Activated CD4-positive, alpha-beta T cell treated with anti-CD3 and anti-CD28 coated beads, Interleukin-2, Interleukin-4, amounts not matched to agents 100 ng/mL and 50 ng/mL, durations not matched to agents 16 hours and 8 hours (primary cell): ENCODE measurements around the gene CEP68.

ENCODE experiments used
- DNase-seq: peaks from one replicate; pipeline ENCODE4 v3.0.0-alpha.2; 2020; ENCODE audit warnings: low spot score

CEP68 gene

DNA sequence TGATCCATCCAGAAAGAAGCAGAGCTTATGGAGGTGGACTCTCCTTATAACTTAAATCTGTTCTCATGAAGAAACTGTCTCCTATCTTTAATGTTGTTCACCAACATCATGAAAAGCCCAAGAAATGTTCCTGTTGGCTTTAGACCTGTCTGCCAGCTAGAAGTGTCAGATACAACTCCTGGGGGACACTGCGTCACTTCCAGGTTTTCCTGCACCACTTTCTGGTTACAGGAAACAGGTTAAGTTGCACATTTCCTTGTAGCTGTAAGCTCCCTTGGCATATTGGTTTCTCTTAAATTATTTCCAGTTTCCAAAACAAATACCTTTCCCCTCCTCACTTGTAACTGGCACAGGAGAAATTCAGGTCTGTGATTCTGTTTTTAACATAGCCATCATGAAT, 2.9 kb downstream of the CEP68 start:
- no peak for DNase-seq

DNA sequence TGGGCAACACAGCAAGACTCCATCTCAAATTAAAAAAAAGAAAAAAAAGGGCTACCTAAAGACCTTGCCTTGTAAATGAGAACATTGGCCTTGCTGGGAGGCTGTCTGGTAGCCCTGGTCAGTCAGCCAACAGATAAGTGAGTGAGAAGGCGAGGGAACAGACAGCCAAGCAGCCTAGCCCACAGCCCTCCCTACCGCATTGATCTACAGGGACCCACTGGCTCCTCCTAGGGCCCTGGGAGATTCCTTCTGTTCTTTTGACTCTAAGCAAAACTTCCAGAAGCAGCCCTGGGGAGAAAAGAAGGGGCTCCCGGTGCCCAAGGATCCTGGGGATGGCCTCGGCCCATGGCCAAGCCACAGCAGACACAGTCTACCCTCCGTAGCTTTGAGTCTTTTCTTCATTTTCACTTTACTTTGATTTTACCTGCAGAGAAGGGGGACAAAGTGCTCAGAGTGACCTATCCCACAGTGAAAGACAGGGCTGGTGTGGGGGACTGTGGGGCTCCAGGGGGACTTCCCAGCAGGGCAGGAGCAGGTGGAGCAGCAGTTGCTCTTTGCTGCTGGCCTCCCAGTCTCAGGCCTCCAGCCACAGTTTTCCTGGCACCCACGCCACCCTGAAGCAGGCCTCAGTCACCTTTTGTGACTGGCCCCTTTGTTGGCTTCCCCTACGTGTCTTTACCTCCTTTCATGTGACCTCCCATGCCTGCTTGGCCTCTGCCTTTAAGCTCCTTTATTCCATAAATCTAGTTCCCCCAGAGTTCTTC, 5.1 kb downstream of the CEP68 start:
- no peak for DNase-seq

- DNase-seq = no peak
These were observed 5.7 kb downstream of the CEP68 start for GRCh38 chr2:65061910-65062339.

GRCh38 chr2:65062843-65063825, 6.9 kb downstream of the CEP68 start:
- no peak for DNase-seq

GRCh38 chr2:65064728-65065552, 8.7 kb downstream of the CEP68 start:
- DNase-seq = peak; percentile 69

- DNase-seq = no peak
These were observed 11.8 kb downstream of the CEP68 start for GRCh38 chr2:65067806-65068553.

GRCh38 chr2:65069439-65069824, 13.2 kb downstream of the CEP68 start:
- DNase-seq = no peak

- DNase-seq = no peak
These were observed 14.1 kb downstream of the CEP68 start for GRCh38 chr2:65070172-65070830.

GRCh38 chr2:65070856-65071255, 14.6 kb downstream of the CEP68 start:
- DNase-seq = no peak

- no peak for DNase-seq
These were observed 15.4 kb downstream of the CEP68 start for GRCh38 chr2:65071499-65072180.

DNA sequence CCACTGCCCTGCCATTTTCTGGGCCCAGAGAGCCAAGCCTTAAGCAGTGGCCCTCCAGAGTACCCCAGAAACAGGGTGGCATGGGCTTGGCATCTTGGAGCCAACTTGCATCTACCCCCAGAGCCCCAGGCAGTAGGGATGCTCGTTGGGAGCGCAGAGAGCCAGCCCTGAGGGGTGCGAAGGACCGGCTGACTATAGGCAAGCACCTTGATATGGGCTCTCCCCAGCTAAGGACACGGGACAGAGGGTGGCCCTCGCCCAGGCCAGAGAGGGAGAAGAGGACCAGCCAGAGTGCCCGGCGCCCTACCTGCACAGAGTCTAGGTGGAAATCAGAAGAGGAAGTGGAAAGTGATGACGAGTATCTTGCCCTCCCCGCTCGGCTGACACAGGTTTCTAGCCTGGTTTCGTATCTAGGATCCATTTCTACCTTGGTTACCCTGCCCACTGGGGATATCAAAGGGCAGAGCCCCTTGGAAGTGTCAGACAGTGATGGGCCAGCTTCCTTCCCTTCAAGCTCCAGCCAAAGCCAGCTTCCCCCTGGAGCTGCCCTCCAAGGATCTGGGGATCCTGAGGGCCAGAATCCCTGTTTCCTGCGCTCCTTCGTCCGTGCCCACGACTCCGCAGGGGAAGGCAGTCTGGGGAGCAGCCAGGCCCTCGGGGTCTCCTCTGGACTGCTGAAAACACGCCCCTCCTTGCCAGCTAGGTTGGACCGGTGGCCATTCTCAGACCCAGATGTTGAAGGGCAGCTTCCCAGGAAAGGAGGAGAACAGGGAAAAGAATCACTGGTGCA, 16.2 kb downstream of the CEP68 start:
- DNase-seq = no peak

GRCh38 chr2:65073879-65074565, 17.8 kb downstream of the CEP68 start:
- no peak for DNase-seq

- DNase-seq = no peak
These were observed 19.0 kb downstream of the CEP68 start for GRCh38 chr2:65075176-65075575.

GRCh38 chr2:65075605-65076344, 19.6 kb downstream of the CEP68 start:
- DNase-seq = no peak

DNA sequence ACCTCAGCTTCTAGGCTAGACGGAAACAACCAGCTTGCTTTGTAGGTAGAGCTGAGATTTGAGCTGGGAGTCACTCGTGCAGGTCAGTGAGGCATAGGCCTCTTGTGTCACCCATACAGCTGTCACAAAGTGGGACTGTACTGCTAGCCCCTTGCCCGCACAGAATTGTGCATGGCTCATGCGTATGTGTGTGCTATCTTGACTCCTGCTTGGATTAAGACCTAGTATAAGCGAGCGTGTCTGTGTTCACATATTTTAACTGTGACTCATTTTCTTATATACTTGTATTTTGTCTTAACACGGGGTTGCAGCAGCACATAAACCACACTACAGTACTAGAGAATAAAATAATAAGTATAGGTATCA, 20.1 kb downstream of the CEP68 start:
- no peak for DNase-seq

- DNase-seq = no peak
These were observed 21.7 kb downstream of the CEP68 start for GRCh38 chr2:65077898-65078297.

GRCh38 chr2:65079017-65079416, 22.8 kb downstream of the CEP68 start:
- no peak for DNase-seq

- DNase-seq = no peak
These were observed 25.0 kb downstream of the CEP68 start for GRCh38 chr2:65081232-65081685.
